WERI-Rb-1 (cell line): ENCODE results near the gene GNS.

Experiments
- DNase-seq: peaks from one replicate; pipeline ENCODE4 v3.0.0-alpha.2; 2020
- H3K27ac ChIP-seq: fragments of 250-450 bp; sonication (Bioruptor Pico); 2 replicates; pipeline ENCODE4 v1.5.1; 2020; ENCODE audit warnings: mild to moderate bottlenecking, moderate library complexity
- H3K27me3 ChIP-seq: fragments of 250-450 bp; sonication (Bioruptor Pico); 2 replicates; pipeline ENCODE4 v1.5.1; 2021; ENCODE audit warnings: mild to moderate bottlenecking, low read depth, moderate library complexity; ENCODE audit not compliant: insufficient read depth, severe bottlenecking
- H3K36me3 ChIP-seq: fragments of 250-450 bp; sonication (Bioruptor Pico); 2 replicates; pipeline ENCODE4 v1.5.1; 2020; ENCODE audit warnings: mild to moderate bottlenecking, moderate library complexity
- H3K4me3 ChIP-seq: 2 replicates; pipeline ENCODE4 v1.5.1; 2011; ENCODE audit warnings: low read depth, mild to moderate bottlenecking, control low read depth, low read length
- H3K9me3 ChIP-seq: fragments of 250-450 bp; sonication (Bioruptor Pico); 2 replicates; pipeline ENCODE4 v1.5.1; 2021; ENCODE audit warnings: mild to moderate bottlenecking, moderate library complexity; ENCODE audit not compliant: severe bottlenecking
- CTCF ChIP-seq: IDR thresholded peaks from 2 replicates; pipeline ENCODE4 v1.5.1; 2011; ENCODE audit warnings: low read depth, mild to moderate bottlenecking, control low read depth, inconsistent platforms, low read length

GNS gene

GRCh38 chr12:64673490-64674169, 85.6 kb downstream of the GNS start:
- no peak for DNase-seq
- Histone ChIP-seq H3K4me3 (no peak overlapping the region), H3K27ac (no peak overlapping the region), H3K27me3 (no peaks in the 10 kb centered on the region), H3K9me3 (no peaks in the 10 kb centered on the region), H3K36me3 (no peaks in the 10 kb centered on the region)
- TF ChIP-seq CTCF, result no peak

- Histone ChIP-seq H3K4me3 (no peak overlapping the region), H3K27ac (no peak overlapping the region), H3K36me3 (no peaks in the 10 kb centered on the region), H3K27me3 (no peaks in the 10 kb centered on the region), H3K9me3 (no peaks in the 10 kb centered on the region)
- TF ChIP-seq CTCF, result no peak
- DNase-seq, result no peak
Measured at GRCh38 chr12:64672925-64673409, 86.2 kb downstream of the GNS start.

- Histone ChIP-seq H3K27me3 (no peaks in the 10 kb centered on the region), H3K9me3 (no peaks in the 10 kb centered on the region), H3K27ac (no peak overlapping the region), H3K4me3 (no peak overlapping the region), H3K36me3 (no peaks in the 10 kb centered on the region)
- DNase-seq, result no peak
- TF ChIP-seq CTCF, result no peak
Measured at GRCh38 chr12:64671681-64672080, 87.5 kb downstream of the GNS start.

- DNase-seq, result no peak
- Histone ChIP-seq H3K36me3 (no peaks in the 10 kb centered on the region), H3K27me3 (no peaks in the 10 kb centered on the region), H3K9me3 (no peaks in the 10 kb centered on the region), H3K4me3 (no peak overlapping the region), H3K27ac (no peak overlapping the region)
- no peak for TF ChIP-seq CTCF
Measured at GRCh38 chr12:64670919-64671639, 88.1 kb downstream of the GNS start.

- no peaks in the 10 kb centered on the region for H3K36me3 ChIP-seq
- TF ChIP-seq CTCF, result no peak
- DNase-seq, result no peak
- H3K27me3 ChIP-seq, result no peaks in the 10 kb centered on the region
- no peak overlapping the region for H3K27ac ChIP-seq
- no peaks in the 10 kb centered on the region for H3K9me3 ChIP-seq
- no peak overlapping the region for H3K4me3 ChIP-seq
Measured at GRCh38 chr12:64670019-64670418, 89.2 kb downstream of the GNS start.
